Activated T-cell treated with anti-CD3 and anti-CD28 coated beads, Interleukin-2, amount 50 U/mL, for 4 hours (primary cell): ENCODE data around the gene SLC9A9. TPM values are rescaled to one million over a fixed set of nuclear protein-coding genes. Genes with fewer than 3 reads are reported as not detected.

Experiments used
- ATAC-seq, 2 donors: fragments of 200-7000 bp; cut with Tn5 transposase; one replicate each; pipeline ENCODE4 v1.10.0; 2021
- DNase-seq: peaks from one replicate; pipeline ENCODE4 v3.0.0-alpha.2; 2020
- H3K27me3 Mint-ChIP-seq: one replicate; pipeline ENCODE4 v1.8.0; 2021; ENCODE audit warnings: low read depth, mixed read lengths
- H3K36me3 Mint-ChIP-seq: one replicate; pipeline ENCODE4 v1.8.0; 2022; ENCODE audit warnings: mixed read lengths; ENCODE audit not compliant: insufficient read depth
- H3K4me1 Mint-ChIP-seq: one replicate; pipeline ENCODE4 v1.8.0; 2021; ENCODE audit warnings: low read depth, mixed read lengths
- H3K4me3 Mint-ChIP-seq: one replicate; pipeline ENCODE4 v1.8.0; 2021; ENCODE audit warnings: mild to moderate bottlenecking, moderate library complexity, mixed read lengths
- H3K9me3 Mint-ChIP-seq: one replicate; pipeline ENCODE4 v1.8.0; 2021; ENCODE audit warnings: mixed read lengths
- total RNA-seq, 3 donors: library from RNA; stranded (reverse); gene quantifications; one replicate each; pipeline ENCODE4 v1.2.1, GENCODE V29; 2021

Gene SLC9A9
- total RNA-seq, 3 donors from 2014 or later = 0.56 to 0.98 (median 0.87) TPM

- DNase-seq = no peak
- H3K9me3 Mint-ChIP-seq = no peaks in the 10 kb centered on the region
- H3K27me3 Mint-ChIP-seq = no peaks in the 10 kb centered on the region
- H3K36me3 Mint-ChIP-seq = peaks cover 41% of the 10 kb centered on the region
- H3K4me1 Mint-ChIP-seq = no peaks in the 10 kb centered on the region
- no peak for ATAC-seq
- H3K4me3 Mint-ChIP-seq = no peak overlapping the region
Observed at GRCh38 chr3:143574933-143575332, 273.3 kb downstream of the SLC9A9 start.

- H3K4me3 Mint-ChIP-seq = no peak overlapping the region
- H3K36me3 Mint-ChIP-seq = peaks cover 40% of the 10 kb centered on the region
- no peak for ATAC-seq
- no peaks in the 10 kb centered on the region for H3K27me3 Mint-ChIP-seq
- DNase-seq = no peak
- H3K9me3 Mint-ChIP-seq = no peaks in the 10 kb centered on the region
- H3K4me1 Mint-ChIP-seq = no peaks in the 10 kb centered on the region
Observed at GRCh38 chr3:143573610-143574303, 274.5 kb downstream of the SLC9A9 start.

- no peak overlapping the region for H3K4me3 Mint-ChIP-seq
Observed at GRCh38 chr3:143571548-143571947, 276.7 kb downstream of the SLC9A9 start.

GRCh38 chr3:143567823-143568222, 280.4 kb downstream of the SLC9A9 start:
- DNase-seq (no peak), ATAC-seq (no peak)
- H3K9me3 Mint-ChIP-seq = no peaks in the 10 kb centered on the region
- H3K36me3 Mint-ChIP-seq = peaks cover 14% of the 10 kb centered on the region
- H3K4me3 Mint-ChIP-seq = no peak overlapping the region
- no peaks in the 10 kb centered on the region for H3K4me1 Mint-ChIP-seq
- H3K27me3 Mint-ChIP-seq = no peaks in the 10 kb centered on the region

More at GRCh38 chr3:143571548-143571947, 276.7 kb downstream of the SLC9A9 start:
- Mint-ChIP-seq H3K27me3 (no peaks in the 10 kb centered on the region), H3K4me1 (no peaks in the 10 kb centered on the region), H3K36me3 (peaks cover 30% of the 10 kb centered on the region), H3K9me3 (no peaks in the 10 kb centered on the region)
- ATAC-seq (no peak), DNase-seq (no peak)

- no peaks in the 10 kb centered on the region for H3K4me1 Mint-ChIP-seq
- H3K36me3 Mint-ChIP-seq = peaks cover 18% of the 10 kb centered on the region
- DNase-seq = no peak
- no peak for ATAC-seq
- H3K27me3 Mint-ChIP-seq = no peaks in the 10 kb centered on the region
- H3K4me3 Mint-ChIP-seq = no peak overlapping the region
- no peaks in the 10 kb centered on the region for H3K9me3 Mint-ChIP-seq
Observed at GRCh38 chr3:143565951-143566350, 282.3 kb downstream of the SLC9A9 start.

- DNase-seq (no peak), ATAC-seq (no peak)
- H3K36me3 Mint-ChIP-seq = peaks cover 19% of the 10 kb centered on the region
- H3K4me1 Mint-ChIP-seq = no peaks in the 10 kb centered on the region
- H3K9me3 Mint-ChIP-seq = no peaks in the 10 kb centered on the region
- H3K27me3 Mint-ChIP-seq = no peaks in the 10 kb centered on the region
- H3K4me3 Mint-ChIP-seq = no peak overlapping the region
Observed at GRCh38 chr3:143563786-143564185, 284.5 kb downstream of the SLC9A9 start.

- Mint-ChIP-seq H3K27me3 (no peaks in the 10 kb centered on the region), H3K4me1 (no peaks in the 10 kb centered on the region), H3K36me3 (peaks cover 21% of the 10 kb centered on the region), H3K4me3 (no peak overlapping the region), H3K9me3 (no peaks in the 10 kb centered on the region)
- no peak for DNase-seq
- ATAC-seq = no peak
Observed at GRCh38 chr3:143562789-143563188, 285.5 kb downstream of the SLC9A9 start.

GRCh38 chr3:143559296-143559695, 289.0 kb downstream of the SLC9A9 start:
- Mint-ChIP-seq H3K9me3 (peaks cover 11% of the 10 kb centered on the region), H3K4me1 (no peaks in the 10 kb centered on the region), H3K27me3 (no peaks in the 10 kb centered on the region), H3K36me3 (peaks cover 38% of the 10 kb centered on the region), H3K4me3 (no peak overlapping the region)
- DNase-seq (no peak), ATAC-seq (no peak)

GRCh38 chr3:143552851-143553250, 295.4 kb downstream of the SLC9A9 start:
- H3K36me3 Mint-ChIP-seq = peaks cover 57% of the 10 kb centered on the region

GRCh38 chr3:143551761-143552160, 296.5 kb downstream of the SLC9A9 start:
- no peak for ATAC-seq
- Mint-ChIP-seq H3K9me3 (peaks cover 4% of the 10 kb centered on the region), H3K36me3 (peaks cover 59% of the 10 kb centered on the region)

More at GRCh38 chr3:143552851-143553250, 295.4 kb downstream of the SLC9A9 start:
- H3K4me3 Mint-ChIP-seq = no peak overlapping the region
- H3K27me3 Mint-ChIP-seq = no peaks in the 10 kb centered on the region
- peaks cover 11% of the 10 kb centered on the region for H3K9me3 Mint-ChIP-seq
- ATAC-seq (no peak), DNase-seq (no peak)
- H3K4me1 Mint-ChIP-seq = no peaks in the 10 kb centered on the region

GRCh38 chr3:143548861-143549497, 299.3 kb downstream of the SLC9A9 start:
- ATAC-seq (no peak), DNase-seq (no peak)
- Mint-ChIP-seq H3K4me3 (no peak overlapping the region), H3K4me1 (no peaks in the 10 kb centered on the region), H3K9me3 (no peaks in the 10 kb centered on the region), H3K27me3 (no peaks in the 10 kb centered on the region), H3K36me3 (peaks cover 58% of the 10 kb centered on the region)

More at GRCh38 chr3:143551761-143552160, 296.5 kb downstream of the SLC9A9 start:
- Mint-ChIP-seq H3K27me3 (no peaks in the 10 kb centered on the region), H3K4me1 (no peaks in the 10 kb centered on the region), H3K4me3 (no peak overlapping the region)
- no peak for DNase-seq

- H3K27me3 Mint-ChIP-seq = no peaks in the 10 kb centered on the region
- ATAC-seq (no peak), DNase-seq (no peak)
- peaks cover 58% of the 10 kb centered on the region for H3K36me3 Mint-ChIP-seq
- H3K4me1 Mint-ChIP-seq = no peaks in the 10 kb centered on the region
- no peaks in the 10 kb centered on the region for H3K9me3 Mint-ChIP-seq
- H3K4me3 Mint-ChIP-seq = no peak overlapping the region
Observed at GRCh38 chr3:143548393-143548792, 299.9 kb downstream of the SLC9A9 start.

GRCh38 chr3:143538577-143538981, 309.7 kb downstream of the SLC9A9 start:
- DNase-seq (no peak), ATAC-seq (peak; percentile 14 to 15)
- H3K36me3 Mint-ChIP-seq = peaks cover 8% of the 10 kb centered on the region
- no peaks in the 10 kb centered on the region for H3K27me3 Mint-ChIP-seq
- peaks cover 14% of the 10 kb centered on the region for H3K4me1 Mint-ChIP-seq
- H3K9me3 Mint-ChIP-seq = no peaks in the 10 kb centered on the region
- no peak overlapping the region for H3K4me3 Mint-ChIP-seq

GRCh38 chr3:143538061-143538460, 310.2 kb downstream of the SLC9A9 start:
- ATAC-seq (no peak), DNase-seq (no peak)
- peaks cover 6% of the 10 kb centered on the region for H3K36me3 Mint-ChIP-seq
- H3K9me3 Mint-ChIP-seq = no peaks in the 10 kb centered on the region
- H3K4me1 Mint-ChIP-seq = peaks cover 14% of the 10 kb centered on the region
- no peak overlapping the region for H3K4me3 Mint-ChIP-seq
- H3K27me3 Mint-ChIP-seq = no peaks in the 10 kb centered on the region
